BJ (cell line): ENCODE results near the gene ROR2. TPM values are rescaled to one million over a fixed set of nuclear protein-coding genes. Genes with fewer than 3 reads are reported as not detected.

ENCODE experiments used
- CTCF ChIA-PET: fragments of 350-600 bp; formaldehyde crosslinking; extraction: SDS; loops from one replicate; lab custom pipeline; 2021; ENCODE audit warnings: antibody characterized with exemption, inconsistent platforms; lab: Yijun Ruan, JAX
- POLR2A ChIA-PET: fragments of 300-600 bp; sonication (Branson Sonifier 250); formaldehyde crosslinking; extraction: SDS; loops from one replicate; lab custom pipeline; 2021; ENCODE audit warnings: antibody characterized with exemption; lab: Charles Lee
- DNase-seq: peaks from one replicate; pipeline ENCODE4 v3.0.0-alpha.2; 2011; ENCODE audit warnings: low read depth
- H3K27me3 ChIP-seq: 2 replicates; pipeline ENCODE4 v1.6.0; 2011; ENCODE audit warnings: low read length; ENCODE audit not compliant: control insufficient read depth, insufficient read depth
- H3K36me3 ChIP-seq: 2 replicates; pipeline ENCODE4 v1.5.1; 2011; ENCODE audit warnings: low read length; ENCODE audit not compliant: control insufficient read depth, insufficient read depth
- H3K4me3 ChIP-seq: 2 replicates; pipeline ENCODE4 v1.5.1; 2011; ENCODE audit warnings: low read depth, mild to moderate bottlenecking, control low read depth, low read length
- CTCF ChIP-seq: IDR thresholded peaks from 2 replicates; pipeline ENCODE4 v1.5.1; 2011; ENCODE audit warnings: low read depth, mild to moderate bottlenecking, control low read depth, inconsistent platforms, low read length, moderate library complexity; ENCODE audit not compliant: insufficient read depth
- polyA plus RNA-seq: library from polyadenylated mRNA; depleted of rRNA; stranded (reverse); fragments of >200 nt; gene quantifications from 2 replicates; pipeline ENCODE4 v1.2.3, GENCODE V29; 2011

Gene ROR2
- polyA plus RNA-seq, 1 experiment, result 1.1 TPM

GRCh38 chr9:91935066-91935749, 14.8 kb downstream of the ROR2 start:
- H3K36me3 ChIP-seq, result no peaks in the 10 kb centered on the region
- DNase-seq, result no peak
- H3K27me3 ChIP-seq, result no peaks in the 10 kb centered on the region
- ChIA-PET CTCF (interaction anchor here (0.9 to 2.6 kb wide), 4 partner anchors 10 to 176 kb away, joined by 3 to 10 read pairs (median 4); partner anchors contain the start of gene ROR2), POLR2A (no interaction called here)
- no peak for TF ChIP-seq CTCF
- no peak overlapping the region for H3K4me3 ChIP-seq

GRCh38 chr9:91934654-91935053, 15.4 kb downstream of the ROR2 start:
- no peak overlapping the region for H3K4me3 ChIP-seq
- ChIA-PET CTCF (interaction anchor here (0.8 to 2.6 kb wide), 4 partner anchors 9 to 175 kb away, joined by 3 to 10 read pairs (median 4); partner anchors contain the start of gene ROR2), POLR2A (no interaction called here)
- no peak for DNase-seq
- no peaks in the 10 kb centered on the region for H3K36me3 ChIP-seq
- H3K27me3 ChIP-seq, result no peaks in the 10 kb centered on the region
- TF ChIP-seq CTCF, result no peak

- Histone ChIP-seq H3K4me3 (no peak overlapping the region), H3K36me3 (no peaks in the 10 kb centered on the region), H3K27me3 (no peaks in the 10 kb centered on the region)
- TF ChIP-seq CTCF, result no peak
- DNase-seq, result no peak
- CTCF ChIA-PET, result interaction anchor here (0.8 to 2.6 kb wide), 2 partner anchors 8 to 16 kb away, joined by 3 to 10 read pairs; partner anchors contain the start of gene ROR2
- POLR2A ChIA-PET, result no interaction called here
These were observed 16.3 kb downstream of the ROR2 start for GRCh38 chr9:91933556-91934352.

GRCh38 chr9:91930475-91930874, 19.6 kb downstream of the ROR2 start:
- H3K27me3 ChIP-seq, result no peaks in the 10 kb centered on the region
- no peak for TF ChIP-seq CTCF
- no peak for DNase-seq
- H3K36me3 ChIP-seq, result no peaks in the 10 kb centered on the region
- ChIA-PET CTCF (interaction anchor here (0.6 to 0.7 kb wide), 2 partner anchors 12 kb away, joined by 3 read pairs; no protein-coding TSS in a partner anchor), POLR2A (no interaction called here)
- no peak overlapping the region for H3K4me3 ChIP-seq

GRCh38 chr9:91929331-91929730, 20.7 kb downstream of the ROR2 start:
- CTCF ChIA-PET, result no interaction called here

More at GRCh38 chr9:91929331-91929730, 20.7 kb downstream of the ROR2 start:
- H3K27me3 ChIP-seq, result no peaks in the 10 kb centered on the region
- no peak overlapping the region for H3K4me3 ChIP-seq
- POLR2A ChIA-PET, result no interaction called here
- H3K36me3 ChIP-seq, result no peaks in the 10 kb centered on the region
- DNase-seq, result no peak
- no peak for TF ChIP-seq CTCF
